Measurements from ENCODE around the gene SPP2.

Gene SPP2

DNA sequence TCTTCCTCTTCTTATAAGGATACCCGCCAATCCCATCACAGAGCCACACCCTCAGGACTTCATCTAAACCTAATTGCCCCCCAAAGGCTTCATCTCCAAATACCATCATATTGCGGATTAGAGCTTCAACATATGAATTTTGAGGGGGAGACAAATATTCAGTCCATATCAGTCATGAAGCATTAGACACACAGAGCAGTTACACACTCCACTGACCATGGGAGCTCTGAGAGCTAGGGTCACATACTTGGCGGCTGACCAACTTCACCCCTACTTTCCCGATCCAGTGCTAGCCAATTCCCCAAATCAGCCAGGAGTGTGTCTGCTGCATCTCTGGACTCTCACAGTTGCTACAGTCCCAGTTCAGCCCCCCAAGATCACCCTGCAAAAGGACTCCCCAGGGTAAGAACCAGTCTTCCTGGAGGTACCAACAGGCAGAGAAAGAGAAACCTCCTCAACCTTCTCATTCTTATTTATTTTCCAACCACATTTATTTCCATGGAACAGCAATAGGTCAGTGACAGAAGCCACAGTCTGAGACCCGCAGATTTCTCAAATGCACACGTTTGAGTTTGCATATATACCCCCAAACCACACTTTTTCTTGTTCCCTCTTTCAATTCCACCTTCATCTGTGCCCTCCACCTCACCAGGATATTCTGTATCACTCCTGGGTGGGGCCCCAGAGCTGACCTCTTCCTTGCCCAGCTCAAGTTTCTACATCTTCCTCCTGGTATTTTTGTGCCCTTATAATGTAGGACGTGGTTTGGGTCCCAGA is 33.3 kb downstream of the SPP2 start:
- H3K4me3 ChIP-seq (ENCODE audit: low read depth, low read length), result no peak overlapping the region
- TF ChIP-seq, protein P1, sequence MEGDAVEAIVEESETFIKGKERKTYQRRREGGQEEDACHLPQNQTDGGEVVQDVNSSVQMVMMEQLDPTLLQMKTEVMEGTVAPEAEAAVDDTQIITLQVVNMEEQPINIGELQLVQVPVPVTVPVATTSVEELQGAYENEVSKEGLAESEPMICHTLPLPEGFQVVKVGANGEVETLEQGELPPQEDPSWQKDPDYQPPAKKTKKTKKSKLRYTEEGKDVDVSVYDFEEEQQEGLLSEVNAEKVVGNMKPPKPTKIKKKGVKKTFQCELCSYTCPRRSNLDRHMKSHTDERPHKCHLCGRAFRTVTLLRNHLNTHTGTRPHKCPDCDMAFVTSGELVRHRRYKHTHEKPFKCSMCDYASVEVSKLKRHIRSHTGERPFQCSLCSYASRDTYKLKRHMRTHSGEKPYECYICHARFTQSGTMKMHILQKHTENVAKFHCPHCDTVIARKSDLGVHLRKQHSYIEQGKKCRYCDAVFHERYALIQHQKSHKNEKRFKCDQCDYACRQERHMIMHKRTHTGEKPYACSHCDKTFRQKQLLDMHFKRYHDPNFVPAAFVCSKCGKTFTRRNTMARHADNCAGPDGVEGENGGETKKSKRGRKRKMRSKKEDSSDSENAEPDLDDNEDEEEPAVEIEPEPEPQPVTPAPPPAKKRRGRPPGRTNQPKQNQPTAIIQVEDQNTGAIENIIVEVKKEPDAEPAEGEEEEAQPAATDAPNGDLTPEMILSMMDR (IDR thresholded peaks at IDR 0.05; ENCODE audit: low read depth, low read length, missing control alignments), result no peak
- DNase-seq (ENCODE audit: low read depth), result no peak

DNA sequence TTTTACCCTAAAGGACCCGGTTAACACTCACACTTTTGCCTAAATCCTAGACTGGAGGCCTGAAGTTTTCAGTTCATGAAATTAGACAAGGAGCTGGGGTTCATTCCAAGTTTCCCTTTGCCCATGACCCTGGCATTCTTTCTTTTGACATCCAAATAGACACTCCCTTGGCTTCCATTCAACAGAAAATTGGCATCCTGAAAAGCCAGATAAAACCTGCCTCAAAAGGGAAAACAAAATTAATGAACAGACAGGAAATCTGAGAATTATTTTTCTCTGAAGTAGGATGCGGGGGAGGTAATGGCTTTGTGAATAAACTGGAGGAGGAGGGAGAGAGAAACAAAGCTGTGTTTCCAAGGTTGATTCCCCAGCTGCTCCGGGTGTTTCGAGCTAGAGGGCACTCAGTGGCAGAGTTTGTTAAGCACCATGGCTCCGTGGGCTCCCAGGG is 41.0 kb downstream of the SPP2 start:
- TF ChIP-seq, protein P1 (IDR thresholded peaks at IDR 0.05; ENCODE audit: low read depth, low read length, missing control alignments), result no peak
- no peak overlapping the region for H3K4me3 ChIP-seq (ENCODE audit: low read depth, low read length)
- DNase-seq (ENCODE audit: low read depth), result no peak

DNA sequence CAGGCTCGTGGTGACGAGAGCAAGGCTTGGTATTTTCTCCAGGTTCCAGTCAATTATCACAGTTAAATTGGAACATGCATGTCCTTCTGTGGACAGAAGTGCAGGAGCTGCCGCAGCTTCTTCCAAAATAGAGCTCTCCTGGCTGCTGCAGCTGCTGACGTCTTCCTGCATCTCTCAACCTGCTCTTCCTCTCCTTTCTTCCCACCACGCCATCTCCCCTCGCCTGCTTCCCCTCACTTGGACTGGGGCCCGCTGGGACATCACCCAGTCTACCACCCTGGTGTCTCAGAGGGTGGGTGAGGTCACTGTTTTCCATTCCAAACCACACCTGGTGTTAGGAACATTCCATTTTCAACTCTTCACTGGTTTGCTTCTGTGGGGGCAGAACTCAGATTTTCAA is 41.4 kb downstream of the SPP2 start:
- no peak overlapping the region for H3K4me3 ChIP-seq (ENCODE audit: low read depth, low read length)
- TF ChIP-seq, protein P1 (IDR thresholded peaks at IDR 0.05; ENCODE audit: low read depth, low read length, missing control alignments), result no peak
- DNase-seq (ENCODE audit: low read depth), result no peak

DNA sequence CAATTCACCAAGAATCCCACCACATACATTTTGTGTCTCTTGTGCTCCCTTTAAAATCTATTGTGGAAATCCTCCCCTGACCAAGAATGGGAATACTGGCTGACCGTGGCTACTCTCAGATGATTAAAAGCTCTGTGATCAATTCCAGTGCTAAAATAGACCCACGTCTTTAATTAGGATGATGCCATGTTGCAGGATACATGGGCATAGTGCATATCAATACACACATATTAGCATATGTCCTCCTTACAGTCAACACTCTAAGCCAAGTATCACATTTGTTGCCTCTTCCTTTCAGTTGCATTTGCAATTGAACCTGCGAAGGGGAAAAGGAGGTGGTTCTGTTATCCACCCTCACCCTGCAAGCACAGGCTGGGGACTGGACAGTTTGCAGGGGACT is 41.8 kb downstream of the SPP2 start:
- TF ChIP-seq, protein P1 (IDR thresholded peaks at IDR 0.05; ENCODE audit: low read depth, low read length, missing control alignments), result no peak
- DNase-seq (ENCODE audit: low read depth), result no peak
- H3K4me3 ChIP-seq (ENCODE audit: low read depth, low read length), result no peak overlapping the region

DNA sequence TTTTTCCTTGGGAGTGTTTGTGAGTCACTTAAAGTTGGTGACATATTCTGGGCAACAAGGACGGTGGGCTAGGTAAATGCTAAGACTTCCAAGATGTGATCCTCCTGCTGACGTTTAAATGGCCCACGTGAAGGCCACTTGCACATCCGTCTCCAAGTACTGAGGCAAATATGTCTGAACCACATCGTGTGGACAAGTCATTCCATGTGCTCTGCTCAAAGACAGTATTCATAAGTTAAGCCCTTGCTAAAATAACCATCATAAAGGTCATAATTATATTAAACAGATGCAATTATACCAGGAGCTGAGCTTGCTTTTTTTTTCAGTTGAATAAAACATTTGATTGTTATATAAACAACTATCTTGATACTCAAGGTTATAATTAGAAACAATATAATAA is 44.8 kb downstream of the SPP2 start:
- DNase-seq (ENCODE audit: low read depth), result no peak
- TF ChIP-seq, protein P1 (IDR thresholded peaks at IDR 0.05; ENCODE audit: low read depth, low read length, missing control alignments), result no peak

DNA sequence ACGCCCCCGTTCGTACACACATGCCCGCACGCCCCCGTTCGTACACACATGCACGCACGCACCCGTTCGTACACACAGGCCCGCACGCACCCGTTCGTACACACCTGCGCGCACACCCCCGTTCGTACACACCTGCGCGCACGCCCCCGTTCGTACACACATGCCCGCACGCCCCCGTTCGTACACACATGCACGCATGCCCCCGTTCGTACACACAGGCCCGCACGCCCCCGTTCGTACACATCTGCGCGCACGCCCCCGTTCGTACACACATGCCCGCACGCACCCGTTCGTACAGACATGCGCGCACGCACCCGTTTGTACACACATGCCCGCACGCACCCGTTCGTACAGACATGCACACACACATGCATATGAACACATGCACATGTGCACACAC is 45.7 kb downstream of the SPP2 start:
- no peak overlapping the region for H3K4me3 ChIP-seq (ENCODE audit: low read depth, low read length)
- DNase-seq (ENCODE audit: low read depth), result no peak
- TF ChIP-seq, protein P1 (IDR thresholded peaks at IDR 0.05; ENCODE audit: low read depth, low read length, missing control alignments), result no peak

More for the DNA sequence above, 44.8 kb downstream of the SPP2 start:
- H3K4me3 ChIP-seq (ENCODE audit: low read depth, low read length), result no peak overlapping the region

DNA sequence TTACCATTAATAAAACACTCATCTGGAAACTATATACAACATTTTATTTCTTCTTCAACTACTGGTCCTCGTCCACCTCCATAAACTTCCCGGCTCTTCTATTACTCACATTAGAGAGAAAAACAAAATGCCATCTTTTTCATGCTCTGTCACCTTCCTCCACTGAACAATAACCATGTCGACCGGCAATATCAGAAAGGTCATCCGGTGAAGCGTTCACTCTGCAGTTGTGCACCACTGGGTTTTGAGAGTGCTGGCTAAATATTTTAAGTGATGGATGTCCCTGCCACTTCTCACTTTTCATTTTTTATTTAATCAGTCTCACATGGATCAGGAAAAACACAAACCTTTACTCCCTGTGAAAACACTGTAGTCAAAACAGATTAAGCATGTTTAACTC is 48.2 kb downstream of the SPP2 start:
- H3K4me3 ChIP-seq (ENCODE audit: low read depth, low read length), result no peak overlapping the region
- TF ChIP-seq, protein P1 (IDR thresholded peaks at IDR 0.05; ENCODE audit: low read depth, low read length, missing control alignments), result no peak
- no peak for DNase-seq (ENCODE audit: low read depth)
